Effector CD8-positive, alpha-beta T cell (primary cell): Measurements from ENCODE around the gene FAM118B.

Source experiments
- DNase-seq: peaks from one replicate; lab custom pipeline; 2025; lab: John Stamatoyannopoulos, UW

Gene FAM118B

DNA sequence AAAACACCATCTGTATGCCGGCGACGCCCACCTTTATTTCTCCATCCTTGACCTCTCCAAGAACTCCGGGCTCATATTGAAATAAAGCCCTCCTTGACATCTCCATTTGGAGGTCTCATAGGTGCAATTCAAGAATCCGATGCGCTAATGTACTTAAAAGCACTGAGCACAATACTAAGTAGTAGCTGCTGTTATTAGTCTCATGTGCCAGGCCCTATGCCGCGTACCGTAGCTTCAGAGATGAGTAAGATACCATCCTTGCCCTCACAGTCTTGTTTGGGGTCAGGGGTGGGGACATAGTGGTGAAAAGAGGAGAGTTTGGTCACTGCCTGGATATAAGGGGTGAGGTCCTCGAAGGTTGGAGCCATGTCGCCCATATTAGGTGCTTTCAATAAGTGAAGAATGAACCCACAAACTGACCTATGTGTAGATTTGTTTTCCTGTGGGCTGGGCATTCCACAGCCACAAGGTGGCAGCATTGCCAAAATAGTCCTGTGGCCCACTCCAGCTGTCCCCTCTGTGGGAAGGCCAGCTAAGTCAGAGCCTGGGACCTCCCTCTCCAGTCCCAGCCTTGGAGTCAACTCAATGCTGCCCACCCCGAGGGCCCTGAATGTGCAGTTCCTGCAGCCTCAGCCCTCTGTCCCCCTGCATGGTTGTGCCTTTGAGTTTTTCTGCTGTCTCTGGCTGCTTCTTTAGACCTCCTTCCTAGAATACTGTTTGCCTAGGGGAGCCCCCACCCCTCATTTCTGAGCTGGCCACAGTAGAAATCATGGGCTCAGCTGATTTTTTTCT lies 98.8 kb downstream of the FAM118B start:
- peak; percentile 21 for DNase-seq

DNA sequence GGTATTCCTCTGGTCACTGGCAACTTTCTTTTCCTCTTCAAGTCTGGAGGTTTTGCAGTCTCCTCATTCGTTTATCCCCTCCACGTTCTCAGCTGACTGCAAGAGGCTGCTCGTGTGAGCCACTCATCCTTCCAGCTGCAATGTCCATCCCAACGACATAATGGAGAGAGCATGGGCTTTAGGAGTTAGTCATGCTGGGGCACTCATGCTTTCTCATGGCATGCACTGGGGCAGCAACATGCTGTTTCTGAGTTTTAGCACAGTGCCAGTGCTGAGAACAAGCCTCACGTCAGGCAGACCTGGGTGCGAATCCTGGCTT lies 99.4 kb downstream of the FAM118B start:
- no peak for DNase-seq

DNA sequence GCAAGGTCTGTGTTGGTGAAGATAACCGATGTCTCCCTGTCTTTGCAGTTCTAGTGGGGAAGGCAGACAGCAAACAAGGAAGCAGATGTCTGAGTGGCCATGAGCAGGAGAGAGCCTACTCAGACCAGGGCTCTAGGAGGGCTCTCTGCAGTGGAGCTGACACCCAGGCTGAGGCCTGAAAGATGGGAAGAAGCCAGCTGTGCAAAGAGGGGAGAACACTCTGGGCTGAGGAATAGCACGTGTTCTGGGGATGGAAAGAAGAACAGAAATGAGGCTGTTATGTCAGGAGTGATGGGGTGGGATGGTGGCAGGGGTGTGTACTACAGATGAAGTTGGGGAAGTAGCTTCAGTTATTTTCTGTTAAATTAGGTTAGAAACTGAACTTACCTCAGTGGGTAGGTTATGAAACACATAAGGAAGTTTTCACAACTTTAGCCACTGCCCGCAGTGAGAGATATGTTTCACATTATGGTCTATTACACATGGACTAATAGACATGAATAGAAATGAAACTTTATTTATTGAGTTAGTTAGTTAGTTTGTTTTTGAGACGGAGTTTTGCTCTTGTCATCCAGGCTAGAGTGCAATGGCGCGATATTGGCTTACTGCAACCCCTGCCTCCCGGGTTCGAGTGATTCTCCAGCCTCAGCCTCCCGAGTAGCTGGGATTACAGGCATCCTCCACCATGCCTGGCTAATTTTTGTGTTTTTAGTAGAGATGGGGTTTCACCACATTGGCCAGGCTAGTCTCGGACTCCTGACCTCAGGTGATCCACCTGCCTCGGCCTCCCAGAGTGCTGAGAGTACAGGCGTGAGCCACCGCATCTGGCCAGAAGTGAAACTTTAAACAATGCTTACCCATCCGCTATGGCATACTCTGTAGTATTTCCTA lies 100.1 kb downstream of the FAM118B start:
- DNase-seq, result no peak
